Measurements from ENCODE around the gene OLA1.

DNA sequence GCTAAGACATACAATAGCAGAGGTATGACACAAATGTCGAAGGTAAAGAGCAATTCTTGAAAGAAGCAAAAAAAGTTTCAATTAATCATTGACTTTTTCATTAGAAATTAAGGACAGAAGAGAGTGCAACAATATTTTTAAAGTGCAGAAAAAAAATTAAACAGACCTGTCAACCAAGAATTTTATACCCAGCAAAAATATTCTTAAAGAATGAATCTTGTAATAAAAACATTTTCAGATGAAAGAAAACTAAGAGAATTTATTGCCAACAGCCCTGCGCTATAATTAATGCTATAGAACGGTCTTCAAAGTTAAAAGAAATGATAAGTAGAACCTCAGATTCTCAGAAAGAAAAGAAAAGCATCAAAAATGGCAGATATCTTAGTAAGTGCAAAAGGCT lies 79.0 kb downstream of the OLA1 start:
- TF ChIP-seq, protein P1, sequence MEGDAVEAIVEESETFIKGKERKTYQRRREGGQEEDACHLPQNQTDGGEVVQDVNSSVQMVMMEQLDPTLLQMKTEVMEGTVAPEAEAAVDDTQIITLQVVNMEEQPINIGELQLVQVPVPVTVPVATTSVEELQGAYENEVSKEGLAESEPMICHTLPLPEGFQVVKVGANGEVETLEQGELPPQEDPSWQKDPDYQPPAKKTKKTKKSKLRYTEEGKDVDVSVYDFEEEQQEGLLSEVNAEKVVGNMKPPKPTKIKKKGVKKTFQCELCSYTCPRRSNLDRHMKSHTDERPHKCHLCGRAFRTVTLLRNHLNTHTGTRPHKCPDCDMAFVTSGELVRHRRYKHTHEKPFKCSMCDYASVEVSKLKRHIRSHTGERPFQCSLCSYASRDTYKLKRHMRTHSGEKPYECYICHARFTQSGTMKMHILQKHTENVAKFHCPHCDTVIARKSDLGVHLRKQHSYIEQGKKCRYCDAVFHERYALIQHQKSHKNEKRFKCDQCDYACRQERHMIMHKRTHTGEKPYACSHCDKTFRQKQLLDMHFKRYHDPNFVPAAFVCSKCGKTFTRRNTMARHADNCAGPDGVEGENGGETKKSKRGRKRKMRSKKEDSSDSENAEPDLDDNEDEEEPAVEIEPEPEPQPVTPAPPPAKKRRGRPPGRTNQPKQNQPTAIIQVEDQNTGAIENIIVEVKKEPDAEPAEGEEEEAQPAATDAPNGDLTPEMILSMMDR (IDR thresholded peaks at IDR 0.05; ENCODE audit: insufficient read depth, low read length, poor library complexity, severe bottlenecking): no peak
- no peak for TF ChIP-seq EZH2phosphoT487 (conservative IDR thresholded peaks at IDR 0.05; ENCODE audit: low read length)
